Smooth muscle cell (in vitro differentiated cells): ENCODE measurements around the gene ZNF132. TPM values are rescaled to one million over a fixed set of nuclear protein-coding genes. Genes with fewer than 3 reads are reported as not detected.
"Not testable (repeated sequence)": the region's sequence is repeated elsewhere in the genome, so short reads cannot be mapped to it uniquely, and the experiment has no call there.

ENCODE experiments used
- DNase-seq: peaks from one replicate; lab custom pipeline; 2025; ENCODE audit not compliant: unreplicated experiment; lab: John Stamatoyannopoulos, UW
- H2AFZ ChIP-seq: fragments of 200-600 bp; sonication (generic); 2 replicates; pipeline ENCODE4 v1.6.0; 2016; ENCODE audit warnings: antibody characterized with exemption, low read depth, mild to moderate bottlenecking
- H3F3A ChIP-seq: fragments of 200-600 bp; sonication (generic); 2 replicates; pipeline ENCODE4 v1.6.0; 2017; ENCODE audit warnings: antibody characterized with exemption, low read depth
- H3K27ac ChIP-seq: fragments of 200-600 bp; sonication (generic); 2 replicates; pipeline ENCODE4 v1.5.1; 2016; ENCODE audit warnings: low read depth, mild to moderate bottlenecking
- H3K27me3 ChIP-seq: fragments of 200-600 bp; sonication (generic); 2 replicates; pipeline ENCODE4 v1.6.1; 2016; ENCODE audit warnings: low read depth, mild to moderate bottlenecking
- H3K36me3 ChIP-seq: fragments of 200-600 bp; sonication (generic); 2 replicates; pipeline ENCODE4 v1.5.1; 2016; ENCODE audit warnings: low read depth
- H3K4me1 ChIP-seq: fragments of 200-600 bp; sonication (generic); 2 replicates; pipeline ENCODE4 v1.5.1; 2016; ENCODE audit warnings: low read depth
- H3K4me2 ChIP-seq: fragments of 200-600 bp; sonication (generic); 2 replicates; pipeline ENCODE4 v1.6.0; 2016; ENCODE audit warnings: mild to moderate bottlenecking
- H3K4me3 ChIP-seq: fragments of 200-600 bp; sonication (generic); 2 replicates; pipeline ENCODE4 v1.5.1; 2016; ENCODE audit warnings: mild to moderate bottlenecking
- H3K79me2 ChIP-seq: fragments of 200-600 bp; sonication (generic); 2 replicates; pipeline ENCODE4 v1.6.0; 2016; ENCODE audit warnings: low read depth, mild to moderate bottlenecking
- H3K9ac ChIP-seq: fragments of 200-600 bp; sonication (generic); 2 replicates; pipeline ENCODE4 v1.6.0; 2016; ENCODE audit warnings: low read depth
- H3K9me3 ChIP-seq: fragments of 200-600 bp; sonication (generic); replicated peaks from 2 replicates; pipeline ENCODE4 v1.5.1; 2016; ENCODE audit warnings: low read depth
- H4K20me1 ChIP-seq: fragments of 200-600 bp; sonication (generic); 2 replicates; pipeline ENCODE4 v1.6.0; 2016; ENCODE audit warnings: low read depth
- WGBS: methylation state at CpG from one replicate; pipeline ENCODE4 v1.1.7; 2016; ENCODE audit warnings: low lambda C conversion rate; 5-methylcytosine and 5-hydroxymethylcytosine counted together
- polyA plus RNA-seq: library from polyadenylated mRNA; unstranded; fragments of >200 nt; fragmentation: Nextera tagmentation; extraction: Ambion mirVana; gene quantifications from 2 replicates; pipeline ENCODE4 v1.2.1, GENCODE V29; 2016
- total RNA-seq: library from RNA; depleted of rRNA; stranded (reverse); fragments of >200 nt; gene quantifications from 2 replicates; pipeline ENCODE4 v1.2.3, GENCODE V29; 2014
- TF ChIP-seq, protein P1 (sequence below): fragments of 200-600 bp; sonication (generic); IDR thresholded peaks from 2 replicates; pipeline ENCODE4 v1.5.1; 2017; ENCODE audit warnings: borderline replicate concordance, mild to moderate bottlenecking, antibody characterized with exemption; ENCODE audit not compliant: insufficient read depth, poor library complexity, severe bottlenecking

ZNF132 gene
- total and polyA plus RNA-seq, 2 experiments from 2014 or later: 0.40 to 2.3 TPM

- H3K27me3 ChIP-seq: no peaks in the 10 kb centered on the region
- H4K20me1 ChIP-seq: no peaks in the 10 kb centered on the region
- TF ChIP-seq, protein P1, sequence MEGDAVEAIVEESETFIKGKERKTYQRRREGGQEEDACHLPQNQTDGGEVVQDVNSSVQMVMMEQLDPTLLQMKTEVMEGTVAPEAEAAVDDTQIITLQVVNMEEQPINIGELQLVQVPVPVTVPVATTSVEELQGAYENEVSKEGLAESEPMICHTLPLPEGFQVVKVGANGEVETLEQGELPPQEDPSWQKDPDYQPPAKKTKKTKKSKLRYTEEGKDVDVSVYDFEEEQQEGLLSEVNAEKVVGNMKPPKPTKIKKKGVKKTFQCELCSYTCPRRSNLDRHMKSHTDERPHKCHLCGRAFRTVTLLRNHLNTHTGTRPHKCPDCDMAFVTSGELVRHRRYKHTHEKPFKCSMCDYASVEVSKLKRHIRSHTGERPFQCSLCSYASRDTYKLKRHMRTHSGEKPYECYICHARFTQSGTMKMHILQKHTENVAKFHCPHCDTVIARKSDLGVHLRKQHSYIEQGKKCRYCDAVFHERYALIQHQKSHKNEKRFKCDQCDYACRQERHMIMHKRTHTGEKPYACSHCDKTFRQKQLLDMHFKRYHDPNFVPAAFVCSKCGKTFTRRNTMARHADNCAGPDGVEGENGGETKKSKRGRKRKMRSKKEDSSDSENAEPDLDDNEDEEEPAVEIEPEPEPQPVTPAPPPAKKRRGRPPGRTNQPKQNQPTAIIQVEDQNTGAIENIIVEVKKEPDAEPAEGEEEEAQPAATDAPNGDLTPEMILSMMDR: no peak
- H3K4me1 ChIP-seq: no peaks in the 10 kb centered on the region
- no peaks in the 10 kb centered on the region for H3F3A ChIP-seq
- H3K36me3 ChIP-seq: no peaks in the 10 kb centered on the region
- H3K27ac ChIP-seq: peak within 1 kb of the TSS; percentile 85
- peak within 1 kb of the TSS; percentile 88 for H3K4me3 ChIP-seq
- under 1% methylated on average over 83 of the region's 100 CpGs for WGBS
- peak within 1 kb of the TSS; percentile 71 for H2AFZ ChIP-seq
- peak; percentile 79 for DNase-seq
- H3K9ac ChIP-seq: peak within 1 kb of the TSS; percentile 91
- no peaks in the 10 kb centered on the region for H3K9me3 ChIP-seq
- peaks cover 28% of the 10 kb centered on the region for H3K79me2 ChIP-seq
- peak within 1 kb of the TSS; percentile 96 for H3K4me2 ChIP-seq
Observed at GRCh38 chr19:58408152-58409009, 31.6 kb downstream of the ZNF132 start, which contains the start of gene ZNF584. Gene ZNF584 (plus strand): TSS chr19:58408649. CDS start chr19:58409148, 499 bp downstream.

DNA sequence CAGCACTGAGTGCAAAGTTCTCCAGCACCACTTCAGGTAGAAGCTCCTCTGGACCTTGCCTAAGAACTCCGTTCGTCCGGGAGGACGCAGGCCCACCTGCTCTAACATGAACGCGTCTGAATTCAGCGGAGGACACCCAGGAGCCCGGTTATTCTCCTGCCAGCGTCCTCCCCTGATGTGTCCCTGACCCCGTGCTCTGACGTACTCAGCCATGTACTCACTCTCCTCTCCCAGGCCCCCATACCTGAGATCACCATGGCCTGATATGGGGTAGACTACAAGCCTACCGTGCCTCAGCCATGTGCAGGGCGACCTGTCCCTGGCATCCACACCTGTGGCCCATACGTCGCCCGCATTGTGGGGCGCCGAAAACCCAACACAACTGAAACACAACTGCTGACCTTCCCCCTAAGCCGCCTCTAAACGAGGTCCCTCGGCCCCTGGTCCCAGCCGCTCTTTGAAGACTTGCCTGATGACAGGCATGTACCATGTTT, 32.2 kb downstream of the ZNF132 start:
- no peaks in the 10 kb centered on the region for H3K36me3 ChIP-seq
- peak overlapping the region; percentile 91 for H3K9ac ChIP-seq
- no peaks in the 10 kb centered on the region for H4K20me1 ChIP-seq
- peak overlapping the region; percentile 71 for H2AFZ ChIP-seq
- H3K4me1 ChIP-seq: no peaks in the 10 kb centered on the region
- no peaks in the 10 kb centered on the region for H3K9me3 ChIP-seq
- H3K79me2 ChIP-seq: peaks cover 21% of the 10 kb centered on the region
- H3K4me2 ChIP-seq: peak overlapping the region; percentile 96
- no peaks in the 10 kb centered on the region for H3K27me3 ChIP-seq
- WGBS: 16% methylated on average over 22 of the region's 22 CpGs
- peak overlapping the region; percentile 85 for H3K27ac ChIP-seq
- H3F3A ChIP-seq: no peaks in the 10 kb centered on the region
- TF ChIP-seq, protein P1: no peak
- DNase-seq: no peak
- peak overlapping the region; percentile 88 for H3K4me3 ChIP-seq

DNA sequence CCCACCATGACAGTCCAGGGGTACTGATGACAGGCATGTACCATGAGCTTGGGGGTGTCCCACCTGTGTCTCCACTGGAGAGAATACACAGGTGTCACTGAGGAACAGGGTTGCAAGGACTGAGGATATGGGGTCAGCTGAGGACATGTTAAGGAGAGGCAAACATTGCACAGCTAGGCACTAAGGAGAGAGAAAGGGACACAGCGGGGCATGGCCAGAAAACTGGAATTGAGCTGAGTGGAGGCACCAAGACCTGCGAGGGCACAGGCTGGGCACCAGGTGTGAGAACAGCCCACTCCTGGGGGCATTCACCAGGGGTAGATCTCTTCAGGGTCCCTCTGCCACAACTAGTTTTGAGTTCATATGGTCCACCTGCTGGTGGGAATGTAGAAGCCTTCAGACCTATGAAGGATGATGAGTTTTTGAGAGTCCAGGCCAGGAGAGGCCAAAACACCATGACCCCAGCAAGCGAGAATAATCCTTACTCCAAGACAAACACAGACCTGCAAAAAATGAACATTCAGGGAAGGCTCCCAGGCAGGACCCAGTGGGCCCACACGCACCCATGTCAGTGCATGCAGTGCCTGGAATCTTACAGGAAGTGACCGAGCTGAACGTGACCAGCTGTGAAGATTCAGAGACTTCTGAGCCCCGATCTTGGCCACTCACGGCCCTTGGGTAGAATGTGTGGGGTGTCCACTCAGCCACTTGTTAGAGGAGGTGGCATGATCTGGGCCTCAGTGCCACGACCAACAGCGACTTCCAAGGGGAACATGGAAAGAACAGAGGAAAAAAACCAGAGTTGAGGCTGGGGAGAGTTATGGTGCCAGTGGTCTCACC, 32.9 kb downstream of the ZNF132 start:
- Histone ChIP-seq H3K27me3 (no peaks in the 10 kb centered on the region), H3F3A (no peaks in the 10 kb centered on the region), H2AFZ (no peak overlapping the region), H3K79me2 (peaks cover 21% of the 10 kb centered on the region), H3K4me3 (peak overlapping the region; percentile 88), H3K9me3 (no peaks in the 10 kb centered on the region), H4K20me1 (no peaks in the 10 kb centered on the region), H3K9ac (peak overlapping the region; percentile 91), H3K4me2 (peak overlapping the region; percentile 96), H3K4me1 (peaks cover 4% of the 10 kb centered on the region), H3K27ac (peak overlapping the region; percentile 85), H3K36me3 (no peaks in the 10 kb centered on the region)
- DNase-seq: no peak
- TF ChIP-seq, protein P1: peak; percentile 50
- WGBS: 81% methylated on average over 10 of the region's 10 CpGs

- H3K9me3 ChIP-seq, H4K20me1 ChIP-seq, H3K27ac ChIP-seq, H3K79me2 ChIP-seq, H3K4me3 ChIP-seq, H3K36me3 ChIP-seq, DNase-seq, H3K4me2 ChIP-seq, H3F3A ChIP-seq, H2AFZ ChIP-seq, H3K27me3 ChIP-seq, H3K9ac ChIP-seq: not testable (repeated sequence)
- WGBS: 80% methylated on average over 5 of the region's 5 CpGs
- peaks cover 13% of the 10 kb centered on the region for H3K4me1 ChIP-seq
Observed at GRCh38 chr19:58403920-58404478, 36.0 kb downstream of the ZNF132 start.
